Kidney (tissue), 14 donors: ENCODE measurements around the gene ADAMTS3. TPM values are rescaled to one million over a fixed set of nuclear protein-coding genes. Genes with fewer than 3 reads are reported as not detected.

Experiments
- DNase-seq, 5 donors: peaks; one replicate each; pipeline ENCODE4 v3.0.0-alpha.2; 2013 to 2020
- FAIRE-seq: peaks from 2 replicates; lab custom pipeline; 2012; peaks lifted over from hg19 to GRCh38; lab: Jason Lieb, UNC
- H3K27ac ChIP-seq, 2 donors: one replicate each; pipeline ENCODE4 v1.7.0; 2013; ENCODE audit warnings: low read depth in 2 of 2, low read length in 2 of 2, inconsistent platforms in 1 of 2
- H3K27me3 ChIP-seq: one replicate; pipeline ENCODE4 v1.7.1; 2013; ENCODE audit warnings: low read length, inconsistent platforms; ENCODE audit not compliant: control insufficient read depth, insufficient read depth
- H3K36me3 ChIP-seq, 3 donors: one replicate each; pipeline versions ENCODE4 v1.7.0 to v1.7.1; 2013; ENCODE audit warnings: low read length in 3 of 3, control low read depth in 1 of 3, inconsistent platforms in 1 of 3; ENCODE audit not compliant: insufficient read depth in 3 of 3, control insufficient read depth in 2 of 3
- H3K4me1 ChIP-seq, 3 donors: one replicate each; pipeline versions ENCODE4 v1.7.0 to v1.7.1; 2013; ENCODE audit warnings: low read length in 3 of 3, inconsistent platforms in 1 of 3, low read depth in 1 of 3; ENCODE audit not compliant: control insufficient read depth in 2 of 3, insufficient read depth in 2 of 3
- H3K4me3 ChIP-seq, 3 donors: one replicate each; pipeline versions ENCODE4 v1.7.0 to v1.8.1; 2013; ENCODE audit warnings: low read length in 3 of 3, control low read depth in 1 of 3, inconsistent platforms in 1 of 3
- H3K9ac ChIP-seq, 3 donors: one replicate each; pipeline versions ENCODE4 v1.7.0 to v1.7.1; 2013; ENCODE audit warnings: low read length in 3 of 3, control low read depth in 1 of 3, inconsistent platforms in 1 of 3
- H3K9me3 ChIP-seq, 3 donors: one replicate each; pipeline versions ENCODE4 v1.7.0 to v1.7.1; 2013; ENCODE audit warnings: low read length in 3 of 3, control low read depth in 1 of 3, inconsistent platforms in 1 of 3; ENCODE audit not compliant: control insufficient read depth in 2 of 3, insufficient read depth in 1 of 3
- CTCF ChIP-seq: IDR thresholded peaks from 3 replicates; pipeline ENCODE4 v1.5.1; 2012; ENCODE audit warnings: mild to moderate bottlenecking, moderate library complexity, borderline replicate concordance; ENCODE audit not compliant: insufficient read depth; ENCODE audit errors: extremely low read depth
- intact Hi-C: fragments of 100-400 bp; cut with DNase I; formaldehyde crosslinking; loops from one replicate; pipeline ENCODE4 v1.11.1; 2022
- polyA plus RNA-seq: library from polyadenylated mRNA; stranded (reverse); fragments of 350-450 nt; fragmentation: Illumina TruSeq; extraction: RNeasy Lipid Tissue Mini Kit (QIAGEN cat#74804); gene quantifications from one replicate; pipeline ENCODE4 v1.2.3, GENCODE V29; 2014; ENCODE audit warnings: low read depth, low replicate concordance; ENCODE audit not compliant: insufficient read depth
- total RNA-seq: library from RNA; stranded (reverse); fragmentation: NEBNext Ultra II Directional; extraction: Animal tissue kit (Norgen Biotek cat#: 25700); gene quantifications from one replicate; pipeline ENCODE4 v1.2.1, GENCODE V29; 2021
- donor health status: control.
- donor health status: control.
- donor health status: control.
- donor health status: control.
- donor health status: control.
- donor health status: DM: yes; HTN: yes; CAD: no.
- donor health status: Normal renal cell carcinoma (clear cell type).

Gene ADAMTS3
- total and polyA plus RNA-seq, 2 donors from 2014 or later, result 0.56 to 4.2 TPM

GRCh38 chr4:72442147-72442546 lies 126.9 kb downstream of the ADAMTS3 start:
- Histone ChIP-seq H3K4me3 (no peak overlapping the region), H3K27me3 (no peaks in the 10 kb centered on the region), H3K9ac (no peak overlapping the region), H3K9me3 (no peaks in the 10 kb centered on the region), H3K36me3 (no peaks in the 10 kb centered on the region), H3K27ac (no peak overlapping the region), H3K4me1 (no peaks in the 10 kb centered on the region)
- DNase-seq, result no peak
- intact Hi-C loops, result no loop called here
- FAIRE-seq, result no peak
- no peak for TF ChIP-seq CTCF

GRCh38 chr4:72440386-72440785 lies 128.6 kb downstream of the ADAMTS3 start:
- no peak for DNase-seq
- Histone ChIP-seq H3K9ac (no peak overlapping the region), H3K27ac (no peak overlapping the region), H3K27me3 (no peaks in the 10 kb centered on the region), H3K4me3 (no peak overlapping the region), H3K4me1 (no peaks in the 10 kb centered on the region), H3K9me3 (no peaks in the 10 kb centered on the region), H3K36me3 (no peaks in the 10 kb centered on the region)
- TF ChIP-seq CTCF, result no peak
- intact Hi-C loops, result no loop called here
- no peak for FAIRE-seq

GRCh38 chr4:72432975-72433374 lies 136.0 kb downstream of the ADAMTS3 start:
- H3K36me3 ChIP-seq, result no peaks in the 10 kb centered on the region
- FAIRE-seq, result no peak
- no peak overlapping the region for H3K27ac ChIP-seq
- H3K27me3 ChIP-seq, result no peaks in the 10 kb centered on the region
- no peak overlapping the region for H3K4me3 ChIP-seq
- H3K4me1 ChIP-seq, result no peaks in the 10 kb centered on the region
- no peak for TF ChIP-seq CTCF
- no peak for DNase-seq
- no peaks in the 10 kb centered on the region for H3K9me3 ChIP-seq
- no peak overlapping the region for H3K9ac ChIP-seq
- intact Hi-C loops, result no loop called here

GRCh38 chr4:72432282-72432681 lies 136.7 kb downstream of the ADAMTS3 start:
- no peak for DNase-seq
- Histone ChIP-seq H3K9me3 (no peaks in the 10 kb centered on the region), H3K4me3 (no peak overlapping the region), H3K27ac (no peak overlapping the region), H3K36me3 (no peaks in the 10 kb centered on the region), H3K27me3 (no peaks in the 10 kb centered on the region), H3K9ac (no peak overlapping the region), H3K4me1 (no peaks in the 10 kb centered on the region)
- FAIRE-seq, result no peak
- intact Hi-C loops, result no loop called here
- TF ChIP-seq CTCF, result no peak
